GM21381 (cell line): ENCODE measurements around the gene SBF2.

Experiments
- ATAC-seq: cut with Tn5 transposase; IDR thresholded peaks from one replicate; pipeline ENCODE4 v1.9.1; 2021; ENCODE audit warnings: mild to moderate bottlenecking, moderate library complexity; ENCODE audit not compliant: unreplicated experiment

Gene SBF2

GRCh38 chr11:10317776-10318526, 23.9 kb upstream of the SBF2 start:
- no peak for ATAC-seq

DNA sequence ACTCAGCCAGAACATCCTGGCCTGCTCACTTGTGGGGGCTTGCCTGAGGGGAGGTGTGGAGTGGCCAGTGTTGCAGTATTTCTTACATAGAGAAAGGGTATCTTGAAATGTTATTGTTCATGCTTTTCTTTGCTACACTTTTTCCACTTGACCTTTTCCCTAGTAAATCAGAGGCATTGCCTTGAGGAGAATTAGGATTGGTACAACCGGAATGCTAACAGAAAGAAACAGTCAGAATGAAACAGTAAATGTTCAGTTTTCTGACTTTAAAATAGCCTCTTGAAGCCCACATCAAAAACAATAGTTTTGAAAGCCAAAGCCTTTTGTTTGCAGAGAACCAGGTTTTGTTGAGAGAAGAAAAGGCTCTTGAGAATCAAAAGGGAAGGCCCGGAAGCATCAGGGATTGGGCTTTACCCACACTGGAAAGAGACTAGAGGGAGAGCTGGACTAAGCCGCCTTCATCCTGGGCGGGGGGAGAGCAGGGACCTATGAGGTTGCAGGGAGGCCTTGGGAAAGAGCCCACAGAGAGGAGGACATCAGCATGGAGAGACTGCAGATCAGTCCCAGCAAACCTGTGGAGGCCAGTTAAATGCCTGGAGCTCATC, 23.2 kb upstream of the SBF2 start:
- no peak for ATAC-seq

GRCh38 chr11:10315083-10315482, 21.1 kb upstream of the SBF2 start:
- ATAC-seq, result no peak

GRCh38 chr11:10314199-10315072, 20.4 kb upstream of the SBF2 start:
- peak; percentile 82 for ATAC-seq

DNA sequence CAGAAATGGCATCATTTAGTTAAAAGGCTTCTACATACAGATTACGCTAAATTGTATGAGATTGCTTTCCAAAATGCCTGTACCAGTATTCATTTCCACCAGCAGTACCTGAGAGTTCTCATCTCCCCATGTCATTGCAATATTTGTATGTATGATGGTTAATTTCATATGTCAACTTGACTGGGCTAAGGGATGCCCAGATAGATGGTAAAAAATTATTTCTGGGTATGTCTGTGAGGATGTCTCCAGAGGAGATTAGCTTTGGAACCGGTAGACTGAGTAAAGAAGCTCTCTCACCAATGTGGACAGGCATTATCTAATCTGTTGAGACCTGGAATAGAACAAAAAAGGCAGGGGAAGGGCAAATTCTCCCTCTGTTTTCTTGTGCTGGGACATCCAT, 17.8 kb upstream of the SBF2 start:
- no peak for ATAC-seq

DNA sequence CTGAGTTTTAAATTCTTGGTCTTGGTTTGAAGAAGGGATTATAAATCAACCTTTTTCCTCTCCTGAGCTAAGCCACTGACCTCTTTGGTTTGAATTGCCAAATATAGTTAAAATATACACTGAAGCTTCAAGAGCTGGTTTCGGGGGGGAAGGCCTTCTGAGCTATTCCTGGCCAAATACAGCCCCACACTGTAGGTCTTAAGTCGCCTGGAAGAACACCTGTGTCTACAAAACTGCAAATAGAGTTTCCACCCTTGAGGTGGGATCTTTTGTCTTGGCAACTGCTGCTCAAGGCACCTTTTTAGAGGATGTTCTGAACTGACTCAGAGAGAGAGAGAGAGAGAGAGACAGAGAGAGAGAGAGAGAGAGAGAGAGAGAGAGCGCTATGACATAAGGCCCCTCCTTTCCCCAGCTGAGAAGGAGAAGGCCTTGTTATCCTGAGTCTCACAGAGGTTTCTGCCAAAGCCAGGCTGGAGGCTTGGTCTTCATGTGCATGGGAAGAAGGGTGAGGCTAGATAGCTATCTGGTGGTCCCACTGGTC, 16.4 kb upstream of the SBF2 start:
- no peak for ATAC-seq

GRCh38 chr11:10309163-10310093, 15.4 kb upstream of the SBF2 start:
- no peak for ATAC-seq

- ATAC-seq, result no peak
These were observed 14.4 kb upstream of the SBF2 start for GRCh38 chr11:10308201-10308954.

- ATAC-seq, result peak; percentile 56
These were observed 13.6 kb upstream of the SBF2 start for GRCh38 chr11:10307400-10308200.

DNA sequence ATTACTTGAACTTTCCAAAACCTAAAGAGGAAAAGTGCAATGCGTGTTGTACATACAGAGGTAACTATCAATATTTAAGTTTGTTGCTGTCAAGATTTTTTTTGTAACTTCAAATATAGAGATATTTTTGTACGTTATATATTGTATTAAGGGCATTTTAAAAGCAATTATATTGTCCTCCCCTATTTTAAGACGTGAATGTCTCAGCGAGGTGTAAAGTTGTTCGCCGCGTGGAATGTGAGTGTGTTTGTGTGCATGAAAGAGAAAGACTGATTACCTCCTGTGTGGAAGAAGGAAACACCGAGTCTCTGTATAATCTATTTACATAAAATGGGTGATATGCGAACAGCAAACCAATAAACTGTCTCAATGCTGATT, 13.0 kb upstream of the SBF2 start:
- no peak for ATAC-seq

GRCh38 chr11:10305964-10306918, 12.2 kb upstream of the SBF2 start:
- no peak for ATAC-seq

GRCh38 chr11:10305262-10305963, 11.4 kb upstream of the SBF2 start:
- no peak for ATAC-seq

- ATAC-seq, result no peak
These were observed 10.7 kb upstream of the SBF2 start, which contains the start of gene ADM for GRCh38 chr11:10304495-10305261. Gene ADM, plus strand, starts transcription at chr11:10305073. Its CDS starts 628 bp downstream, at chr11:10305701.

GRCh38 chr11:10303558-10304363, 9.7 kb upstream of the SBF2 start:
- no peak for ATAC-seq

DNA sequence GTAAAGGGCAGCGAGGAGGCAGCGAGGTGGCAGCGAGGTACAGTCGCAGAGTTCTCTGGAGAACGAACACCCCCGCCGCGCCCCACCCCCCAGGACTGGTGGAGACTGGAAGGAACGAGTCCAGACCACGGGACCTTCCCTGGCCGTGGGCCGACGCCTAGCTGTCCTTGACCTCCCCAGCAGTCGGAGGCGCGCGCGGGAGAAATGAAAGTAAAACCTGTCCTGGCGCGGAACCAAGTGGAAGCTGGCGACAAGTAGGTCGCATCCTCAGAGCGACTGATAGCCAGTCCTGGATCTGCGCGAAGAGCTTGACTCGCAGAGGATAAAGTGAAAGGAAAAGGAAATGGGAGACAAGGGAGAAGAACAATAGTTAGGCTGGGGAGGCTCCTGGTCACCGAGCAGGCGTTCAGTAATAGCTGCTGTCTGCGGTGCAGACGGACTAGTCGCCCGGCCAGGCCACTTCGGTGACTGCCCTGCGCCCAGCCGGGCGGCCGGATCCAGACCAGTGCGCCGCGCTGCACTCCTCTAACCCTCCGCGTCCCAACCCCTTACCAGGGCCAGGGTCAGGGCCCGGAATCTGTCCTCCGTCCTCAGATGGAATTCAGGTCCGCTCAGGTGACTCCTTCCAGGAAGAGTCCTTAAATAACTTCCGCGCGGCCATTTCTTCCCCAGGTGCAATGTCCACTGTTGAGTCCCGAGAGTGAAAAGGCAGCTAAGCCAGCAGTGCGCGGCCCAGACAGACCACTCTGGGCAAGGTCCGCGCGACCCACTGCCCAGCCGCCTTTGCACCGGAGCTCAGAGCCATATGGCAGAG, 8.9 kb upstream of the SBF2 start:
- peak; percentile 26 for ATAC-seq
